Tibial artery (tissue), 4 donors: ENCODE results near the gene ZNF469.
"Not testable (repeated sequence)": the region's sequence is repeated elsewhere in the genome, so short reads cannot be mapped to it uniquely, and the experiment has no call there.

ENCODE experiments used
- DNase-seq, 2 donors: peaks; one replicate each; pipeline ENCODE4 v3.0.0-alpha.2; 2019
- H3K27ac ChIP-seq, 2 donors: fragments of 200-600 bp; sonication (generic) in 1 of 2; 1 replicate in 1 of 2; 2 replicates in 1 of 2; pipeline ENCODE4 v1.5.1; 2018 to 2019; ENCODE audit warnings: mild to moderate bottlenecking in 1 of 2
- H3K27me3 ChIP-seq, 2 donors: fragments of 200-600 bp; sonication (generic) in 1 of 2; one replicate each; pipeline versions ENCODE4 v1.5.1 to v1.6.0; 2016 to 2019
- H3K36me3 ChIP-seq, 3 donors: fragments of 200-600 bp; sonication (generic) in 2 of 3; one replicate each; pipeline ENCODE4 v1.5.1; 2016 to 2019; ENCODE audit warnings: mild to moderate bottlenecking in 2 of 3
- H3K4me1 ChIP-seq, 4 donors: fragments of 200-600 bp; sonication (generic) in 2 of 4; 1 replicate in 3 of 4; 2 replicates in 1 of 4; pipeline ENCODE4 v1.5.1; 2016 to 2019
- H3K4me3 ChIP-seq, 2 donors: fragments of 200-600 bp; sonication (generic) in 1 of 2; 1 replicate in 1 of 2; 2 replicates in 1 of 2; pipeline ENCODE4 v1.5.1; 2018 to 2019; ENCODE audit warnings: mild to moderate bottlenecking in 2 of 2
- H3K9me3 ChIP-seq, 3 donors: fragments of 200-600 bp; sonication (generic) in 1 of 3; one replicate each; pipeline ENCODE4 v1.5.1; 2016 to 2019
- CTCF ChIP-seq, 2 experiments: fragments of 200-600 bp in 1 of 2; fragments of 450-650 bp in 1 of 2; IDR thresholded peaks; one replicate each; pipeline ENCODE4 v1.5.1; 2017 to 2019; ENCODE audit warnings: antibody characterized with exemption in 2 of 2, mild to moderate bottlenecking in 1 of 2, moderate library complexity in 1 of 2
- intact Hi-C: fragments of 100-400 bp; cut with DNase I; formaldehyde crosslinking; loops from one replicate; pipeline ENCODE4 v1.15.0; 2023; ENCODE audit warnings: low total_unique reads

Gene ZNF469

GRCh38 chr16:88406096-88407041 is 23.6 kb downstream of the ZNF469 start:
- peak overlapping the region; percentile 7 to 17 for H3K27ac ChIP-seq
- TF ChIP-seq CTCF (IDR thresholded peaks at IDR 0.05) = no peak
- H3K9me3 ChIP-seq = no peaks in the 10 kb centered on the region
- intact Hi-C loops = no loop called here
- H3K4me3 ChIP-seq = peak overlapping the region; percentile 27 to 32
- no peaks in the 10 kb centered on the region for H3K27me3 ChIP-seq
- no peak for DNase-seq
- H3K36me3 ChIP-seq = no peaks in the 10 kb centered on the region
- peaks cover 0 to 17% (median 13%) of the 10 kb centered on the region in 4 donors for H3K4me1 ChIP-seq

GRCh38 chr16:88407042-88407420 is 24.3 kb downstream of the ZNF469 start:
- peaks cover 0 to 17% (median 13%) of the 10 kb centered on the region in 4 donors for H3K4me1 ChIP-seq
- H3K9me3 ChIP-seq = no peaks in the 10 kb centered on the region
- no peak for DNase-seq
- no peaks in the 10 kb centered on the region for H3K36me3 ChIP-seq
- no peaks in the 10 kb centered on the region for H3K27me3 ChIP-seq
- no peak for TF ChIP-seq CTCF (IDR thresholded peaks at IDR 0.05)
- intact Hi-C loops = no loop called here
- no peak overlapping the region for H3K27ac ChIP-seq
- no peak overlapping the region for H3K4me3 ChIP-seq

- H3K27ac ChIP-seq = no peak overlapping the region
- no peaks in the 10 kb centered on the region for H3K27me3 ChIP-seq
- DNase-seq = no peak
- H3K36me3 ChIP-seq = no peaks in the 10 kb centered on the region
- intact Hi-C loops = no loop called here
- no peak overlapping the region for H3K4me3 ChIP-seq
- H3K4me1 ChIP-seq = peaks cover 0 to 17% (median 13%) of the 10 kb centered on the region in 4 donors
- no peak for TF ChIP-seq CTCF (IDR thresholded peaks at IDR 0.05)
- H3K9me3 ChIP-seq = no peaks in the 10 kb centered on the region
Observed at GRCh38 chr16:88407807-88408206, 25.0 kb downstream of the ZNF469 start.

GRCh38 chr16:88408561-88409142 is 25.9 kb downstream of the ZNF469 start:
- no peak for TF ChIP-seq CTCF (IDR thresholded peaks at IDR 0.05)

GRCh38 chr16:88409296-88410065 is 26.7 kb downstream of the ZNF469 start:
- no peak overlapping the region for H3K27ac ChIP-seq
- no peaks in the 10 kb centered on the region for H3K27me3 ChIP-seq
- peaks cover 0 to 17% (median 13%) of the 10 kb centered on the region in 4 donors for H3K4me1 ChIP-seq
- H3K4me3 ChIP-seq = no peak overlapping the region
- no peak for DNase-seq
- intact Hi-C loops = no loop called here
- no peaks in the 10 kb centered on the region for H3K36me3 ChIP-seq
- TF ChIP-seq CTCF (IDR thresholded peaks at IDR 0.05) = no peak
- H3K9me3 ChIP-seq = no peaks in the 10 kb centered on the region

More at GRCh38 chr16:88408561-88409142, 25.9 kb downstream of the ZNF469 start:
- H3K4me3 ChIP-seq = no peak overlapping the region
- no peaks in the 10 kb centered on the region for H3K36me3 ChIP-seq
- intact Hi-C loops = no loop called here
- no peak overlapping the region for H3K27ac ChIP-seq
- no peak for DNase-seq
- peaks cover 0 to 17% (median 13%) of the 10 kb centered on the region in 4 donors for H3K4me1 ChIP-seq
- H3K27me3 ChIP-seq = no peaks in the 10 kb centered on the region
- H3K9me3 ChIP-seq = no peaks in the 10 kb centered on the region

GRCh38 chr16:88410297-88410968 is 27.7 kb downstream of the ZNF469 start:
- H3K4me3 ChIP-seq, intact Hi-C loops, H3K36me3 ChIP-seq, DNase-seq, H3K27ac ChIP-seq, H3K27me3 ChIP-seq, H3K9me3 ChIP-seq: not testable (repeated sequence)
- H3K4me1 ChIP-seq = peaks cover 0 to 12% (median 10%) of the 10 kb centered on the region in 4 donors
